ENCODE data around the gene NFIB.
A peak's percentile ranks its signal among the peaks of the same experiment; 100 is the strongest.

Gene NFIB

DNA sequence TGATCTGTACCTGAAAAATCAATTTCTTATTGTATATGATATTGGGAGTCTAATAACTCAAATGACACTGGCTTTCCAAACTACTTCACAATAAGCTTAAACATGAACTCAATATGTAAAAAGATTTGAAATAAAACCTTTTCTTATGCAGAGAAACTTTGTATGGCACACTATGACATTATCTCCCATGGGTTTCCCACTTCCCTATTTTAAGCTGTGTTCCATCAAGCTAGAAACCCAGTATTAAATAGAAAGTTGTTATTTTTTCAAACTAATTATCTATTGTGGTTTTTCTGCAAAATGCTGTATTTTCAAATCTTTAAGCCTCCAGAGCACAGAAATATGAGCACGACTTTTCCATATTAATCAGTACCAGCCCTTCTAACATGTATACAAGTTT lies 174.7 kb downstream of the NFIB start:
- no peak for DNase-seq

DNA sequence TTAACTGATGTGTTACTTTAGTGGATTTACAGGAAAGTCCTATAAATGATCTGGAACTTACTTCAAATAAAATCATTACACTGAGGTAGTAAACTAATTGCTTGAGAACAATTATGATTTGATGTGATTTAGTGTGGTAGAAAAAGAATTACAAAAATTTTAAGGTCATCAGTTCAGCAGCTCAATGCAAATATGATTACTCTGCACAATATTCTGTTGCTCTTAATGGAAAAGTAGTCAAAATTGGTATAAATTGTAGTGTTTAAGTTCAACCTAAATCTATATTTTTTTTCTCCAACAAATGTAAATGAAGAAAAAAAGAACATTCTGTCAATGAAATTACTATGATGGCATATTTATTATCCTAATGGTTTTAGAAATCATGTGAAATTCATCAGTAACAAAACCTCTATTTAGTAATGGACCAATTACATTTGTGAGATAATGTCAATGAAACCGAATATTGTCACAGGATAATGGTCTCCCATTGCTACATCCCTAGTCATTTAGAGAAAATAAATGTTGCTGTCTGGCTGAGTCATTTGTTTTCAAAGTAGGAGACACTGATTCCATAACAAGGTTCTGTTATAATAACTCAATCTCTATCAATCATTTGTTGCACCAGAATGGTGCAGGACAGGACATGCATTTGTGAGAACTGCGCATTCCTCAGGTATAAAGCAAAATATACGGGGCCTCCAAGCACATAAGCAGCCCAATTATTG lies 177.1 kb downstream of the NFIB start:
- no peak for DNase-seq

DNA sequence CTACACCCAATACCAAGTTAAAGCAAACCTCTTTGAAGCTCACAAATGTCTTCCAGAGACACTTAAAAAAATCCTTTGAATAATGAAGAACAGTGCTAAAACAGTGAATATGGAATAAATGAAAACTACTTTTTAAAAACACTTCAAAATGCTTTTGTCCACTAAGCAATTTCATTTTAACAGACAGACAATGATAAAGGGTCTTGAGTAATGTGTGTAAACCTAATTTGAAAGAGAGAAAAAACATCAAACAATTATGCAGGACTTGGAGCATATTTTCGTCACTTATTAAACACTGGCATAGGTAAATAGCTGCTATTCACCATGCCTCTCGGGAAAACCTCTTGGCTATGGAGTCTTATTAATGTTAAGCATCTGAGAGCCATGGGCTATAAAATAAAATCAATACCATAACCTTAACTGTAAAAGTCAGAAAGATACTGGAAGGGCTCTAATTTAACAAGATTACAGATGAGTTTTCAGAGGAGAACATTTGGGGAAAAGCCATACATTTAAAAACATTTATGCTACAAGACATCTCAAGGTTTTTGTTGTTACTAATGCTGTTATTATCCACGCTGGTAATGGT lies 177.8 kb downstream of the NFIB start:
- no peak for DNase-seq

DNA sequence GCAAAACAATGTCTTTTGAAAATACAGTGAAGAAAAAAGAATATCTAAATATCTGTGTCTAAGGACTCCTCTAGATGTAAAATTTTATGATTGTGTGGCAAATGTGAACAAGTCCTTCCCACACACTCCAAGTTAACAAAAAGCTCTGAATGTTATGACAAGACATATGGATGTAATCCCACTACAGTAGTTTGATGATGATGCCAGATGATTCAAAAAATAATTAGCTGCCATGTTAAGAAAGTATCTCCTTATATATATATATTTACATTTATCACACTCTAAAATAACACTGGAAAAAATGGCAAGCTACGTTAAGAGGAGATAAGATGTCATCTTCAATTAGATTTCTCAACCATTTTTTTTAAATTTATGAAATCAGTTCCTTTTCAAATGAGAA lies 178.5 kb downstream of the NFIB start:
- no peak for DNase-seq

DNA sequence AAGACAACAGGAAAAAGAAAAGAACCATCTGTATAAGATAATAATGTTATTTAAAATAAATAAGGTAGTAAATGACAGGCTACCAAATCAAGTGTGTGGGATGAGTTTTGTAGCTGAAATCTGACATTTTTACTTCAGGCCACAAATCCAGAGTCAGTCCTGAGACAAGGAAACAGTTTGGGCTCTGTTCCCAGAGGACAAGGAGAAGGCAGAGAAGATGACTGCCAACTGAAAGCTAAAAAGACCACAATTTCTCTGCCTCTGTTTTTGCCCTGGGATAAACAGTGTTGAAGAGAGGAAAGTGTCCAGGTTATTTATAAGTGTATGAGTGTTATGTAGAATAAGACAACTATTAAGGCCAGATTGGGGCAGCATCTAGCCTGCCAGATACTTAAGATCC lies 180.5 kb downstream of the NFIB start:
- DNase-seq, result no peak

DNA sequence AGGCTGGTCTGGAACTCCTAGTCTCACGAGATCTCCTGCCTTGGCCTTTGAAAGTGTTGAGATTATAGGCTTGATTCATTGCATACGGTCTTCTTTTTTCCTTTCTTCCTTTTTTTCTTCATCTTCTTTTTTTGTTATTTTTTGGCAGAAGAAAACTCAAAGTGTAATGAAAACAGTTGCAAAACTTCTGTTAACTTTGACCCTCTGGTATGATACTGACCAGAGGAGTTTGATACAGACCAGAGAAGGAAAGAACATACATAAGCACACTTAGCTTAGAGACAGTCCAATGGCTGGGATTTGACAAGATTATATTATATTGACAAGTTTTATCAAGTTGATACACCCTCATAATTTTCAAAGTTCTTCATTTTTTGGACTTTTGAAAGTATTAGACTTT lies 181.2 kb downstream of the NFIB start:
- DNase-seq, result no peak

DNA sequence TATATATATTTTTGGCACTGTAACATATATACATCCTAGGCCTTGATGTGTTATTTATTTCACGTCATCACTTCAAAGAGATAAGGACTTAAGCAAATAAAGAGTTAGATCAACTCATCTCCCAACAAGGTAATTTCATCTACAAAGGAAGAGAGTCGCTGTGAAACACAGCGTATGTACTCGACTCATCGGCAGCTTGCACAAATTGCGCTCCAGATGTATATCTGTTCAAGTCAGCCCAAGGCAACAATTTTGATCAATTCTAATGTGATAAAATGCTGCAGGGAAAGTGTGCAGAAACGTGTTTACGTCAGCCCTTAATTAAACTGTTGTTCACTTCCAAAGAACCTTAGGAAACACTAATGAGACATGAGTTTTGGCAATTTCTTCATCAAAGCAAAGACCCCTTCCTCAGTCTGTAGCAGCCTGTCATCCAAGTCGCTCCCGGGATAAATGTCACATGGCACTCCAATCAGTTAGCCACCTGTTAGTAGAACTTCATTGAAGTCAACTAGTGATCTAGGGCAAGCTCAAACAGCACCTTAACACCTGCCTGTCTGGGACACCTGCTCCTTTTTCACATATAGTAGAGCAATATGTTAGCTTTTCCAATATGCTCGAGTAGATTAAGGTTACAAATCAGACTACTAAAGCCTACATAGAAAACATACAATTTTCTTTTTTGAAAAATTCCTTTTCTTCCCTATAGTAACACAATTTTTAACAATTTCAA lies 182.4 kb downstream of the NFIB start:
- DNase-seq, result peak; percentile 76

DNA sequence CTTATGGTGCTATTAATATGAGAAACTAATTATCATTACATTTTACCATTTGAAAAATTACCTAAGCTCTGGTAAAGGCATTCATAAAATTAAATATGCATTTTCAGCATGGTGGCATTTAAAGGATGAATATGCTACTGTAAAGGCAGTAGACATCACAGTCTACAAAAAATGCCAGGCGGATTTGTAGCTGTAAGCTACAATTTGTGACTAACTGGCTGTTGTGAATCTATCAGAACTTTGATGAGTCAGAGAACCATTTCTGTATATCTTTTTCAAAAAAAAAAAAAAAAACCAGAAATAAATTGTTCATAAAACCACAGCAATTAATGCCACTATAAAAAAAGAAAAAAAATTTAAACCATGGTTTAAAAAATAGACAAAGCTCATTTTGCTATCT lies 186.3 kb downstream of the NFIB start:
- no peak for DNase-seq

DNA sequence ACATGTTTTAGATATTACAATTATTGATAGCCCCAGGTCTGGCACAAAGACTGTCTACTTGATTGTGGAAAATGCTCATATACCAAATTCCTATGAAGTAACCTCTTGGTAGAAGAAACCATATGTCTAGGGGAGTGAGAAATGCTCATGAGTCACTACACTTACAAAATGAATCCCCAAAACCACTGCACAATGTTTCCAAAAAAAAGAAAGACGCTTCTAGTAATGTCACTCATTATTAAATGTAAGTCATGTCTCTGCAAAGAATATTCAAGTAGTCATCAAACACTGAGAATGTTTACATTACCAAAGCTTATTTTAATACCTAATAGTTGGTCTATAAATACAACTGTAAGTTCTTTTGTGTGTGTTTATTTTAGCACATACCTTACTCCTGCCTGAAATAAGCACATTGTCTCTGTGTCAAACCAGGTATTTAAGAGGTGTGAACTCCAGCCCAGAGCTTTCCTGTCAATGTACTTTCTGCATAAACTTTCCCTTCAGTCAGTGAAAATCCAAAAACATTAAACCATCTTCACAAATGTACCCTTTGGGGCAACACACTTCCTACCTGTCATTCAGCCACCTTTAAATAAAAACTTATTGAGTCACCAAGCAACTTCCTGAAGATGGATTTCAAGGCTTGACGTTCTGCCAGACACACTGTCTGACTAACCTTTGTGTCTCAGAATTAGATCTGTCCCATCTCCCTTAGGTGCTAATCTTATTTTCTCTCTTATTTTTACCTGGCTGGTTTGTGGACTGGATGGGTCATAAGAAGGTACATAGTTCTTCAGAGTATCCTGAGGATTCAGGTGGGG lies 194.0 kb downstream of the NFIB start:
- DNase-seq, result no peak

DNA sequence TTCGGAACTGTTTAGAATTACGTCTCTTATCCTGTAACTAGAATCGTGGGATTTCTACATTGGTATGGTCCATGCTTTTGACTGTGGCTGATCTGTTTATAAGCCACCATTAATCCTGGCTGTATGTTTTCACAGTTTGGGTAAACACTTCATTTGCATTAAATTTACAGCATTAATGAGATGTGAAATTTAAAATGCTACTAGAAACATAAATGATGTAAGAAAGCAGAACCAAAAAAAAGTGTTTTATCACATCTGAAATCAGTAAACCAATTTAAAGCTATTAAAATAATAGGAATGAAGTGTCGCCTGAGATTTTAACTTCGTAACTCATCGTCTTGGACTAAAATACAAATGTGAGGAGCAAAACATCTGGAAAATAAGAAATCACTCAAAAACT lies 201.7 kb downstream of the NFIB start:
- no peak for DNase-seq

DNA sequence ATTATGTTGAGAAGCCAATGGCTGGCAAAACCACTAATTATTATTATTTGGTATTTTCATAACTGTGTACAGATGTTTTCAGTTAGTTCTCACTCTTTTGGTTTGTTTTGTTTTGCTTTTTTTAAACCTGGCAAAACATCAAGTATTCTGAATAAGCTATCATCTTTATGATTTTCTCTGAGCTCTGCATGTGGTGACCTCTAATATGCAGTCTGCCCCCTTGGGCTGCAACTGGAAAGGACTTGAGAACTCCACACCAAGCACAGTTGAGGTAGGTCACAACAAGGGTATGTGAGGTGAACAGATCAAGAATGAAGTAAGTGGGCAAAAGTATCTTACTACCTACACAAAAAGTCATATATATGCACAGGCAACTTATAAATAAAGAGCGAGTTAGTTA lies 202.2 kb downstream of the NFIB start:
- DNase-seq, result no peak

DNA sequence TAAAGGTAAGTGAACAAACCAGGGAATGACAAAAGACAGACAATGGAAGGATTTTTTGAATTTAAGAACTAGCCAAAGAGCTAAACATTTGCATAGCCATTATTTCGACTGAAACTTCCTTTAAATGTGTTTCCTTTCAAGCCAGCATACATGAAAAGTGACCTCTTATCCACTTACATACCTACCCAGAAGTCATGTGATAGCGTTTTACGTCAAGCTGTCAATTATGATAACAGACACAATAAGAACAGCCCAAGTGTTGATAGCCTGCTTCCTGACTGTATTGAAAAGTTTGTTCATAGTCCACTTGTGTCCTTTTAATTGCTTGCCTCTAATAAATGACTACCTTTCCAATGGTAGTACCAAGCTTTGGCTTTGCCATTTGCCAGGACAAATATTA lies 206.0 kb downstream of the NFIB start:
- no peak for DNase-seq

DNA sequence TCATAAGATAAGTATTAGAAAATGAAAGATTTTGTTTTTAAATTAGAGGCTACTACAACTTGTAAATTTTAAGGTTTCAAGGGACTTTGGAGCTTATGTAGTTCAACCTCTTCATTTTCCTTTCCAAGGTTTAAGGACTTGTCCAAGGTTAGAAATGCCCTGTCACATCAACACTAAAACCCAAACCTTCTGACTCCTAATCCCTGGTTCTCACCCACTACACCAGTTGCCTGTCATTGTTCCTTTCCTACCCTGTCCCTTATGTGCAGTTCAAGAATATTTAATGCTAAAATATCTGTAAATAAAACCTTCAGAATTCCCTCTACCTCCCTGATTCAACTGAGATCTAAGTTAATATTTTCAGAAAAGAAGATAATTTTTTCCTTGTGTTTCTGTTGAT lies 206.4 kb downstream of the NFIB start:
- no peak for DNase-seq

DNA sequence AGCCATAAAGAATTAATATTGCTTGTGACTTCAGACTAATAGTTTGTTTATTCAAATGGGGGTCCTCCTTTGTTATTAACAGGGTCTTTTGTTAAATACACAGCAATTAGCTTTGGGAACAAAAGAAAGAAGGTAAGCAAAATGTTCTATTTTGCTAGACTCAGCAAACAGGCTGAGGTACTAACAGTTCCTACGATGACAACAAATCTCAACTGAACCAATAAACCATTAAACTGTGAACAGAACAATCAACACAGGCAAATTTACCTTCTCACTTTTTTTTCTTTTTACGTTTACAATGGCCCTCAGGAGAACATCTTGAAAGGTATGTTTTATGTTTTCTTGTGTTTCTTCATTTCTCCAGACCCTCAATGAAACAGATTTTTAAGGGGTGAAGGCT lies 207.2 kb downstream of the NFIB start:
- no peak for DNase-seq

DNA sequence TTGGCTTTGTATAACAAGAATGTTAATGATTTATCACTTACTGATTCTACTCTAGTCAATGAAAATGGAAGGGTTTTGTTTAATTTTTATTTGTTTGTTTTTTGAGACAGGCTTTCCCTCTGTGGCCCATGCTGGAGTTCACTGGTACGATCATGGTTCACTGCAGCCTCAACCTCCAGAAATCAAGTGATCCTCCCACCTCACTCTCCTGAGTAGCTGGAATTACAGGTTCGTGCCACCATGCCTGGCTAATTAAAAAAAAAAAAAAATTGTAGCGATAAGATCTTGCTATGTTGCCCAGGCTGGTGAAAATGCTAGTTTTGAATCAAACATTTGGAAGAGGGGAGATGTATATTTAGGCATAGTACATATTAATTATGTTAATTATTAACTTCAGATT lies 209.4 kb downstream of the NFIB start:
- no peak for DNase-seq

DNA sequence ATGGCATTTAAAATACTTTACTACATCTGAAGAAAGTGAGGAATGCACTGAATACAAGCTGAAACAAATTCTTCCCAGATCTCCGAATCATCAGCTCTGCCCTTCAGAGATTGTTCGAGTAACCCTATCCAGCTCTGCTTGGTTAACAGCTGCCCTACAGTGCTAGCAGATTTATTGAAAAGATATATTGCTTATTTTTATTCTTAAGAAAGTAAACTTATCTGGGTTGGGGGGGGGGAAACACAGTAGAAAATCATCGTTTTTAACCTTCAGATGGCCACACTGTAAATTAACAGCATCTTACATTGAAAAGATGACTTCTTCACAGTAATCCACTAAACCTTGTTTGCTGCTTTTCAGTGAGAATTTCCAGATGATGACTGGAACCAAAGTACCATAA lies 210.8 kb downstream of the NFIB start:
- no peak for DNase-seq

DNA sequence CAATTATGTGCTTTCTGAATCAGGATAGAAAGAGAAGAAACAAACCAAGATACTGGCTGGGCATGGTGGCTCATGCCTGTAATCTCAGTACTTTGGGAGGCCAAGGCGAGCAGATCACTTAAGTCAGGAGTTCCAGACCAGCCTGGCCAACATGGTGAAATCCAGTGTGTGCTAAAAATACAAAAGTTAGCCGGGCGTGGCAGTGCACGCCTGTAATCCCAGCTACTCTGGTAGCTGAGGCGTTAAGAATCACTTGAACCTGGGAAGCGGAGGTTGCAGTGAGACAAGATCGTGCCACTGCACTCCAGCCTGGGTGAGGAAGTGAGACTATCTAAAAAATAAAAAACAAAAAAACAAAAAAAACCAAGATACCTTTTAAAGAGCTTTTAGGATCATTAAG lies 214.2 kb downstream of the NFIB start:
- no peak for DNase-seq

DNA sequence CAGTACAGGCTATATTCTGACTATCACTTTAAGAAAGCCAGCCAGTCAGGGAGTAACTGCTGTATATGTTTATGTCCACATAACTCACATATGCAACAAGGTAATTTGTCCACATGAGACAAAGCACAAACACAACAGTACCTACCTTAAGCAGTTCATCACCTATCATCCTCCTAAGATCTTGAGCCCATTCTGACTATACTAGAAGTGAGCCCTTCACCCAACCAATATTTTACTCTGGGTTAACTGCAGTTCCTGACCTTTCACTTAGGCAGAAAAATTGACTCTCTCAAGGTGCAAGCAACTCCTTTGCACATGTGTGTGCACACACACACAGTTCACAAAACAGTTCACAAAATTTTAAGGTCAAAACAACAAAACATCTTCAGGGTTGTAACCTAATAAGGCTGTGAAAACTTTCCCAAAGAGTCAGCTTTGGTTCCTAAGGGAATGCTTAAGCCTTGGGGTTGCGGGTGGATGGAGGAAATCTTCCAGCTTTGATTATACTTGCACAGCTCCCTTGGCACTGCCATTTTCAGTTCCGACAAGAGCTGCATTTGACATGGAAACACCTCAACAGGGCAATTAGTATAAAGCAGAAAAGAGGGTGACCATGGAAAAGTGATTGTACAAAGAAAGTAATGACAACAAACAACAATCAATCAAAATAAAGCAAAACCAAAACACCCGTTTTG lies 215.3 kb downstream of the NFIB start:
- no peak for DNase-seq

DNA sequence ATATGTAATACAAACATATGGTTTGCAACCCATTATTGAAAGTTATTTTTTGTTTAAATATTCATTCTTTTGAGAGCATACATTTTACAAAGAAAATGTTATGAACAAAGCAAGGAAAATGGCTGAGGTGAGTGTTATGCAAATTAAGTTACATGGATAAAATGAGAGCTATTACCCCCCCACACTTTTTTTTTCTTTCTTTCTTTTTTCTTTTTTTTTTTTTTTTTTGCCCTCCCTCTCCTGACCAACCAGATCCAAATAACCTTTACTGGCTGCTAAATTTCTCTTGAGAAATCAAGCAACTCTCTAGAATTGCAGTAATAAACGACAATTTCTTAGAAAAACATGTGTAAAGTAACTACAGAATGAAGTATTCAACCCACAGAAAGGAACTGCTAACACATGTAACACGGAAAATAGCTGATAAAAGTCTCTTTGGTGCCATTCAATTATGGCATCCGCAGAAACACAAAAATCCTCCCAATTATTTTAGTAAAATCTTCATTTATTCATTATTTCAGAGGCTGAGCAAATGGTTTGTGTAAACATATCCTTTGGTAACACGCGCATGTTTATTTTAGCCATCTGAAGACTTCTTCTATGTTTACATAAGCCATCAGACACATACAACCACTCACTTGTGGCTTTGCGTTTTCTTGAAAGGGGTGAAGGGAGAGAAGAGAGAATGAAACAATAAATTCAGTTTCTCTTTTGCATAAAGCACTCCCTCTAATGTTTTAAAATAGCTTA lies 216.1 kb downstream of the NFIB start:
- no peak for DNase-seq

DNA sequence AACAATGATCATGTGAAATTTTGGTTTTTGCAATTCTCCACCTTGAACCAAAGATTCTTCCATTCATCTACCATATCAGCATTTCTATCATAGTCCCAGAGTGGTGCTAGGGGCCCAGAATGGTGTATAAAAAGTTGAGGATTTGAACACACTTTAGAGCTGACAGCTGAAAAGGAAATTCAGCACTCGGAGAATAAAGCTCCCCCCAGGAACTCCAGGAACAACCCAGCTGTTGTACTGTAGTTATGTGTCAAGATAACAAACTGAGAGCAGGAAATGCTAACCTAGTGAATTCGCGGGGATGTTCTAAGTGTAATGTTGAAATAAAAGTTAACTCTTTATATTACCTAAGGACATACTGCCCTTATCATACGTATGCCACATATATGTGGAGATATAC lies 216.7 kb downstream of the NFIB start:
- peak; percentile 29 for DNase-seq

DNA sequence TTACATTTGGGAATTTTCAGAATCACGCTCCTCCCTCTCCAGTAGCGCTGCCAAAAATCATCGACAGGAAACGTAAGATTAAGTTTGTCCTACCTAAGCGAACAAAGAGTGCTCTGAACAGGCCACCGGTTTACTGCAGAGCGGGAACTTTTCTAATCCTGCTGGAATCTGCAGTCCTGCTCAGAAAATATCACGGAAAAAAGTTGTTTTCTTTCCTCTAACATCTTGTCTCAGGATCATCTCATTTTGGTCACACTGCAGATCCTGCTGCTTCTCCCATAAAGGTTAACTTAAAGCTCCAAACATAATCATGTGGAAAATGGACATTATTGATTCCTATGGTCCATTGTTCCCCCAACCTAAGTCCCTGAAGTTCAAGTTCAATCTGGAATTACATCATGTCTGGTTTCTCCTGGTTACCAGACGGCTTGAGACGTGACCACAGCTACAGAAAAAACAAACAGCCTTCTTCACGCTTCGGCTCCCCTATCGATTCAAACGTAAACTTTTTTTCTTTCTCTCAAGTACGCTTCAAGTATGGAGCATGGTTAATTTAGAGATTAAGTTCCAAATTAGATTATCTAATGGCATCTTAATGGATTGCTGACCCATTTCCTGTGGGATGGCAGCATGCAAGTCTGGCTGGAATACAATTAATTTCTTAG lies 217.6 kb downstream of the NFIB start:
- peak; percentile 51 for DNase-seq

DNA sequence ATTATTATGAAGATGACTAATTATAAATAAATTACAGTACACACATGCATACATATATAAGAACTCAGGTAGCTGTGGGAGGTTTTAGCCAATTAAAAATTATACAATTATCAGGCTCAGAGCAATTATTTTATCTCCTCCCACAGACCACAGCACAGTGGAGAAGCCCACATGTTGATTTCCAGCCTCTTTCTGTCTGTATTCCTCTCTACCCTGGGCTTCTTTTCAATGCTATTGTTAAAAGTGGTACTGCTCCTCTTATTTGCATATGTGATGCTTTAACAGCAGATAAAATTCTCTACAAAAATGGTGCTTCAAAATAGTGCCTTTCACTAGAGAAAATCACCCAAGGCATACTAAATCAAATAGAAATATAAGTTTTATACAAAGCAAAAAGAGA lies 218.7 kb downstream of the NFIB start:
- no peak for DNase-seq
